Gastroesophageal sphincter (tissue), 3 donors: ENCODE measurements around the gene SPDYE11.
"Not testable (repeated sequence)": the region's sequence is repeated elsewhere in the genome, so short reads cannot be mapped to it uniquely, and the experiment has no call there.

Experiments
- POLR2A ChIP-seq, 2 donors: fragments of 450-650 bp; IDR thresholded peaks; one replicate each; pipeline ENCODE4 v1.6.1; 2017; ENCODE audit warnings: antibody characterized with exemption in 2 of 2, mild to moderate bottlenecking in 2 of 2, moderate library complexity in 1 of 2
- TF ChIP-seq, protein P1 (sequence below), 4 experiments: fragments of 200-600 bp in 2 of 4; fragments of 450-650 bp in 2 of 4; sonication (generic) in 1 of 4; IDR thresholded peaks; one replicate each; pipeline ENCODE4 v1.5.1; 2017 to 2019; ENCODE audit warnings: antibody characterized with exemption in 4 of 4, mild to moderate bottlenecking in 2 of 4, moderate library complexity in 2 of 4

DNA sequence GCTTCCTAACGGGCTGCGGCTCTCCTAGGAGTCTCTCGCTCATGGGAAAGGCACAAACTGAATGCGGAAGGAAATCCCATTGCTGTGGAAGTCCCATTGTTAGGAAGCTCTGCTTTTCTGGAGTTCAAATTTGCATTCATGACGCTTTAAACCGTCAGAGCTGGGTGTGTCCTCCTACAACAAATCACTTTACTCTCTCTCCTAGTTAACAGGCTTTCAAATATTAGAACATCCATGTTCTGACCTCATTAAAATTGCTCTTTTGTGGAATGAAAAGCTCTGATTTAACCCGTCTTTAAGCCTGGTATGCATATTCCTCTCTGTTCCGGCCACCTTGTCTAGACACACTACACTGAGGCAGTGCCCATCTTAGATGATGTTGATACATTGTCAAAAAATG lies at the start of gene SPDYE11:
- TF ChIP-seq, protein P1, sequence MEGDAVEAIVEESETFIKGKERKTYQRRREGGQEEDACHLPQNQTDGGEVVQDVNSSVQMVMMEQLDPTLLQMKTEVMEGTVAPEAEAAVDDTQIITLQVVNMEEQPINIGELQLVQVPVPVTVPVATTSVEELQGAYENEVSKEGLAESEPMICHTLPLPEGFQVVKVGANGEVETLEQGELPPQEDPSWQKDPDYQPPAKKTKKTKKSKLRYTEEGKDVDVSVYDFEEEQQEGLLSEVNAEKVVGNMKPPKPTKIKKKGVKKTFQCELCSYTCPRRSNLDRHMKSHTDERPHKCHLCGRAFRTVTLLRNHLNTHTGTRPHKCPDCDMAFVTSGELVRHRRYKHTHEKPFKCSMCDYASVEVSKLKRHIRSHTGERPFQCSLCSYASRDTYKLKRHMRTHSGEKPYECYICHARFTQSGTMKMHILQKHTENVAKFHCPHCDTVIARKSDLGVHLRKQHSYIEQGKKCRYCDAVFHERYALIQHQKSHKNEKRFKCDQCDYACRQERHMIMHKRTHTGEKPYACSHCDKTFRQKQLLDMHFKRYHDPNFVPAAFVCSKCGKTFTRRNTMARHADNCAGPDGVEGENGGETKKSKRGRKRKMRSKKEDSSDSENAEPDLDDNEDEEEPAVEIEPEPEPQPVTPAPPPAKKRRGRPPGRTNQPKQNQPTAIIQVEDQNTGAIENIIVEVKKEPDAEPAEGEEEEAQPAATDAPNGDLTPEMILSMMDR (IDR thresholded peaks at IDR 0.05): not testable (repeated sequence)
- TF ChIP-seq POLR2A (IDR thresholded peaks at IDR 0.05): not testable (repeated sequence)
